ENCODE data around the gene SPR.
A peak's percentile ranks its signal among the peaks of the same experiment; 100 is the strongest.

The SPR gene

DNA sequence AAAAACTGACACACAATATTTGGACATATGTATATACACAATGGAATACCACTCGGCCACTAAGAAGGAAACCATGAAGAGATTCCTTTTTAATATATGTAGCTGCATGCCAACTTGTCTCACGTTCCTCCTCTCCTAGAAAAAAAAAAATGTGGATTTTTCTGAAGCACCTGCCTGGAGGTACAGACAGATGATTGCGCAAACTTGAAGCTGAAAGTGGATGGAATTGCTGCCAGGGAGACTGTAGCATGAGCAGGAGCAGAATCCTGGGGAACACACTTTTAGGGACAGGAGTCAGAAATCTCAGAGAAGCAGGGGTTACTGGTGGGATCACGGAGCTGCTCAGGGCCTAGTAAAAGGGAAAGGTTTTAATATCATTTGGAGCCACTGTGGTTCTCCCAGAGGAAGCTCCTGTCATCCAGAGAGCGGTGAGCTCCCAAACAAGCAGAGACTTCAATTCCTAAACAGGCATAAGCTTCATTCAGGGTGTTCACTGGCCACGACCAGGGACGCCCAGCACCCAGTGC is 640 bp upstream of the SPR start:
- POLR2A ChIA-PET, result no interaction called here
- peak overlapping the region; percentile 67 for H3K4me3 ChIP-seq (ENCODE audit: low read depth, low read length)
- no peak for DNase-seq (ENCODE audit: low read depth, low spot score)
- CTCF ChIA-PET, result interaction anchor here (0.9 to 3.3 kb wide), 30 partner anchors 8 to 1359 kb away, joined by 3 to 44 read pairs (median 7); partner anchors contain the start of gene SMYD5
- TF ChIP-seq, protein P1, sequence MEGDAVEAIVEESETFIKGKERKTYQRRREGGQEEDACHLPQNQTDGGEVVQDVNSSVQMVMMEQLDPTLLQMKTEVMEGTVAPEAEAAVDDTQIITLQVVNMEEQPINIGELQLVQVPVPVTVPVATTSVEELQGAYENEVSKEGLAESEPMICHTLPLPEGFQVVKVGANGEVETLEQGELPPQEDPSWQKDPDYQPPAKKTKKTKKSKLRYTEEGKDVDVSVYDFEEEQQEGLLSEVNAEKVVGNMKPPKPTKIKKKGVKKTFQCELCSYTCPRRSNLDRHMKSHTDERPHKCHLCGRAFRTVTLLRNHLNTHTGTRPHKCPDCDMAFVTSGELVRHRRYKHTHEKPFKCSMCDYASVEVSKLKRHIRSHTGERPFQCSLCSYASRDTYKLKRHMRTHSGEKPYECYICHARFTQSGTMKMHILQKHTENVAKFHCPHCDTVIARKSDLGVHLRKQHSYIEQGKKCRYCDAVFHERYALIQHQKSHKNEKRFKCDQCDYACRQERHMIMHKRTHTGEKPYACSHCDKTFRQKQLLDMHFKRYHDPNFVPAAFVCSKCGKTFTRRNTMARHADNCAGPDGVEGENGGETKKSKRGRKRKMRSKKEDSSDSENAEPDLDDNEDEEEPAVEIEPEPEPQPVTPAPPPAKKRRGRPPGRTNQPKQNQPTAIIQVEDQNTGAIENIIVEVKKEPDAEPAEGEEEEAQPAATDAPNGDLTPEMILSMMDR (IDR thresholded peaks at IDR 0.05; ENCODE audit: insufficient read depth, low read length, missing control alignments), result no peak

DNA sequence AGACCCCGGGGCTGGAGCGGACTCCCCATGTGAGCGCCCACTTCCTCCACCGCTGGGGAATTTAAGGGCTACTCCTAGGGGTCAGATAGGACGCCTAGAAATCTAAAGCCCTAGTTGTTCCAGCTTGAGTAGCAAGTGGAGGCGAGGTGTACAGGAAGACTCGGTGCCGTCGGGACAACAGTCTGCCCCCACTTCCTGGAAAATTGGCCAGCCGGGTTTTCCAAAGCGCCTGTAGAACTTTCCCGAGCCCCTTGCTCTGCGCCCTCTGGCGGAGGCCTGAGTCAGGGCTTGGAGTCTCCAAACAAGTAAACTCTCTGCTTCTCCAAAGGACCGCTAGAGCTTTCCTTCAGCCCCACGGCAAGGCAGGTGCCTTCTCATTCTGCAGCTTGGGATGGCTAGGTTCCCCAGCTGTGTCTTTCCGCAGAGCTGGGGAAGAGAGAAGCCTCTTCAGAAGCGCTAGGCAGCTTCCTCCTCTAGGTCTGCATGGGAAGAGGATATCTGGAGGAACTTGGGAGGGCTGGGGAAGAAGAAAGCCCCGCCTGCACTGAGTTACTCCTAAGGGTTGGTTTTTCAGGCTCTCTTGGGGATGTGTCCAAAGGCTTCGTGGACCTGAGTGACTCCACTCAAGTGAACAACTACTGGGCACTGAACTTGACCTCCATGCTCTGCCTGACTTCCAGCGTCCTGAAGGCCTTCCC is 681 bp downstream of the SPR start:
- POLR2A ChIA-PET, result no interaction called here

DNA sequence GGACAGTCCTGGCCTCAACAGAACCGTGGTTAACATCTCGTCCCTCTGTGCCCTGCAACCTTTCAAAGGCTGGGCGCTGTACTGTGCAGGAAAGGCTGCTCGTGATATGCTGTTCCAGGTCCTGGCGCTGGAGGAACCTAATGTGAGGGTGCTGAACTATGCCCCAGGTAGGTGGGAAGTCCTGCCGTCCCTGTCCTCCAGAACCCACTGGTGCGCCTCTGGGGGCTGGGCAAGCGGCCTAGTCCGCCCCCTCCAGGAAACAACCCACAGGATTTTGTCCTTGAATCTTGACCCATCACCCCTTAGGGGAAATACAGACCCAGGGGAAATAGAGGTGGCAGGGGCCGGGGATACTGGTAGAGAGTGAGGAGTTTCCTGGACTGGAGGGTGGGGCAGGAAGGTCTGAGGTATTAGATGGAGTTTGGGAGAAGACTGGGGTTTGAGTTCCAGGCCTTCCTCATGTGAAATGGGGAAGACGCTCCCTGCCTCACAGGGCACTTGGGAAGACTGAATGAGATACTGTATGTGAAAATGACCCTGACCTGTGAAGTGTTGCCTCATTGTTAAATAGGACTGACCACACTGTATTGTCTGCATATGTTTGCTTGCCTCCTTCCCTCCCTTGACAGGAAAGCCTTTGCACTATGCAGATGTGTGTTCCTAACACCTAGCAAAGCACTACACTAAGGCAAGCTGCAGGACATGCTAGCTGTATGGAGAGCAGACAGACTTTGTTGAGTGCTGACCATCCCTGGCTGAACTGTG is 1.4 kb downstream of the SPR start:
- POLR2A ChIA-PET, result no interaction called here
- no peak for DNase-seq (ENCODE audit: low read depth, low spot score)

More for the DNA sequence above, 681 bp downstream of the SPR start:
- CTCF ChIA-PET, result interaction anchor here (0.6 to 3.3 kb wide), 59 partner anchors 8 to 1361 kb away, joined by 3 to 44 read pairs (median 5); partner anchors contain the start of gene RAB11FIP5
- peak overlapping the region; percentile 67 for H3K4me3 ChIP-seq (ENCODE audit: low read depth, low read length)
- no peak for DNase-seq (ENCODE audit: low read depth, low spot score)
- TF ChIP-seq, protein P1 (IDR thresholded peaks at IDR 0.05; ENCODE audit: insufficient read depth, low read length, missing control alignments), result peak; percentile 90

DNA sequence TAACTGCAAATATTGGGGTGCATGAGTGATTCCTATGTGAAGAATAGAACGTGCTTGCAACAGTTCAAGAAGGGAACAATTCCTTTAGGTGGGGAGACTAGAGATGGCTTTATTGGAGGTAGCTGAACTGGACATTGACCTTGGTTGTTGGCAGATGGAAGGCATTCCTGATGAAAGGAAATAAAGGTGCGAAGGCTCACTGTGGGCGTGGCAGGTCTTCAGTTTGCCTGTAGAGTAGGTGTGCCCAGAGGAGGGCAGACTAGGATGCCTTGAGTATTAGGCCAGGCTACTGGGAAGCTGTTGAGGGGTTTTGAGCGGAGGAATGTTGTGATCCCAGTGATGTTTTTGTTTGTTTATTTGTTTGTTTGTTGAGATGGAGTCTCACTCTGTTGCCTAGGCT is 2.8 kb downstream of the SPR start:
- no peak for DNase-seq (ENCODE audit: low read depth, low spot score)
- ChIA-PET POLR2A (no interaction called here), CTCF (interaction anchor here (0.6 to 11.9 kb wide), 11 partner anchors 9 to 320 kb away, joined by 3 to 502 read pairs (median 49); partner anchors contain the start of gene SMYD5)
- TF ChIP-seq, protein P1 (IDR thresholded peaks at IDR 0.05; ENCODE audit: insufficient read depth, low read length, missing control alignments), result no peak
- H3K4me3 ChIP-seq (ENCODE audit: low read depth, low read length), result no peak overlapping the region

More for the DNA sequence above, 1.4 kb downstream of the SPR start:
- TF ChIP-seq, protein P1 (IDR thresholded peaks at IDR 0.05; ENCODE audit: insufficient read depth, low read length, missing control alignments), result no peak
- H3K4me3 ChIP-seq (ENCODE audit: low read depth, low read length), result no peak overlapping the region
- CTCF ChIA-PET, result interaction anchor here (0.6 to 11.9 kb wide), 45 partner anchors 7 to 1358 kb away, joined by 3 to 502 read pairs (median 7); partner anchors contain the start of genes RAB11FIP5 and SMYD5

DNA sequence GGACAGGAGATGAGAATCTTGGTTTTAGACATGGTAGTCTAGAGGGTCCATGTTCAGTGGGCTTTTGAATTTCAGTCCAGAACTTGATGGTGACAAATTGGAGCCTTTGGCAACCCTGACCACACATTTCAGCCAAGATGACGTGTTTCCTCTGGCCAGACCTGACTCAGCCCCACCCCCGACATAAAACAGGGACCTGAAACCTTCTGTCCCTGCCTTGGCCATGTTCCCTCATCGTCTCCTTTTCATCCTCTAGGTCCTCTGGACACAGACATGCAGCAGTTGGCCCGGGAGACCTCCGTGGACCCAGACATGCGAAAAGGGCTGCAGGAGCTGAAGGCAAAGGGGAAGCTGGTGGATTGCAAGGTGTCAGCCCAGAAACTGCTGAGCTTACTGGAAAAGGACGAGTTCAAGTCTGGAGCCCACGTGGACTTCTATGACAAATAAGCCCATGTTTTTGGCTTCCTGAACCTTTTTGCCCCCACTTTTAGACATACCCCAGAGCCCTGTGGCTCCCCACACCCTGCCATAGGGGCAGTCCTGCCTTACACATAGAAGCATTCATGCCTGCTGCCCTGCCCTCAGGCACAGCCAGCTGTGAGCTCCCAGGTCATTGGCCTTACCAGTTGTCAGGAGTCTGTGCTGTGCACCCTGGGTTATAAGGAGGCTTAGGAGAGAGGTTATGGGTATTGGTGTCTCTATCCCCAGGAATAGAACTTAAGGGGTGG is 4.0 kb downstream of the SPR start:
- ChIA-PET CTCF (interaction anchor here (0.7 to 11.9 kb wide), 23 partner anchors 11 to 368 kb away, joined by 3 to 502 read pairs (median 15); partner anchors contain the start of genes EMX1 and SMYD5), POLR2A (interaction anchor here (0.7 kb wide), 1 partner anchor 14 kb away, joined by 3 read pairs; no protein-coding TSS in a partner anchor)
- H3K4me3 ChIP-seq (ENCODE audit: low read depth, low read length), result no peak overlapping the region
- DNase-seq (ENCODE audit: low read depth, low spot score), result no peak
- TF ChIP-seq, protein P1 (IDR thresholded peaks at IDR 0.05; ENCODE audit: insufficient read depth, low read length, missing control alignments), result no peak

All from AG04449 (cell line).